Liver (tissue), 9 donors: ENCODE measurements around the gene NFIA. TPM values are rescaled to one million over a fixed set of nuclear protein-coding genes. Genes with fewer than 3 reads are reported as not detected.

Experiments used
- DNase-seq: peaks from one replicate; pipeline ENCODE4 v3.0.0-alpha.2; 2017; ENCODE audit warnings: low spot score
- H3K27ac ChIP-seq, 2 donors: one replicate each; pipeline ENCODE4 v1.7.0; 2013; ENCODE audit warnings: inconsistent platforms in 2 of 2, low read length in 2 of 2, control low read depth in 1 of 2, low read depth in 1 of 2, mild to moderate bottlenecking in 1 of 2
- H3K27me3 ChIP-seq, 4 donors: one replicate each; pipeline versions ENCODE4 v1.6.1 to v1.7.0; 2013; ENCODE audit warnings: low read length in 3 of 4, inconsistent platforms in 1 of 4, mild to moderate bottlenecking in 1 of 4, moderate library complexity in 1 of 4; ENCODE audit not compliant: control insufficient read depth in 4 of 4, insufficient read depth in 4 of 4
- H3K36me3 ChIP-seq, 4 donors: one replicate each; pipeline versions ENCODE4 v1.6.1 to v1.7.0; 2013; ENCODE audit warnings: low read length in 3 of 4, mild to moderate bottlenecking in 3 of 4, low read depth in 1 of 4, moderate library complexity in 1 of 4; ENCODE audit not compliant: control insufficient read depth in 4 of 4, insufficient read depth in 3 of 4
- H3K4me1 ChIP-seq, 4 donors: one replicate each; pipeline versions ENCODE4 v1.6.1 to v1.7.0; 2013; ENCODE audit warnings: low read length in 3 of 4, mild to moderate bottlenecking in 3 of 4, moderate library complexity in 1 of 4; ENCODE audit not compliant: control insufficient read depth in 4 of 4, insufficient read depth in 4 of 4
- H3K4me3 ChIP-seq, 3 donors: one replicate each; pipeline versions ENCODE4 v1.6.1 to v1.7.0; 2013; ENCODE audit warnings: low read length in 3 of 3, control low read depth in 1 of 3, low read depth in 1 of 3, mild to moderate bottlenecking in 1 of 3
- H3K9ac ChIP-seq, 2 donors: one replicate each; pipeline ENCODE4 v1.7.0; 2013; ENCODE audit warnings: low read length in 2 of 2, mild to moderate bottlenecking in 2 of 2, moderate library complexity in 2 of 2, control low read depth in 1 of 2, low read depth in 1 of 2
- H3K9me3 ChIP-seq, 4 donors: one replicate each; pipeline versions ENCODE4 v1.6.1 to v1.7.0; 2013; ENCODE audit warnings: low read length in 3 of 4; ENCODE audit not compliant: control insufficient read depth in 4 of 4
- EGR1 ChIP-seq, 2 donors: IDR thresholded peaks; 2 replicates each; pipeline ENCODE4 v1.6.1; 2016 to 2018; ENCODE audit warnings: antibody characterized with exemption in 2 of 2, low read depth in 2 of 2
- FOXA1 ChIP-seq: IDR thresholded peaks from 2 replicates; pipeline ENCODE4 v1.6.1; 2016; ENCODE audit warnings: antibody characterized with exemption
- FOXA2 ChIP-seq: IDR thresholded peaks from 2 replicates; pipeline ENCODE4 v1.6.1; 2016; ENCODE audit warnings: antibody characterized with exemption
- GABPA ChIP-seq, 2 donors: IDR thresholded peaks in 1 of 2; conservative IDR thresholded peaks in 1 of 2; 2 replicates each; pipeline ENCODE4 v1.6.1; 2016; ENCODE audit warnings: antibody characterized with exemption in 2 of 2, mild to moderate bottlenecking in 1 of 2, moderate library complexity in 1 of 2
- HNF4A ChIP-seq, 2 donors: conservative IDR thresholded peaks; 2 replicates each; pipeline ENCODE4 v1.6.1; 2016; ENCODE audit warnings: antibody characterized with exemption in 2 of 2, mild to moderate bottlenecking in 2 of 2
- HNF4G ChIP-seq: IDR thresholded peaks from 2 replicates; pipeline ENCODE4 v1.6.1; 2016; ENCODE audit warnings: antibody characterized with exemption
- JUND ChIP-seq, 2 donors: IDR thresholded peaks; 2 replicates each; pipeline ENCODE4 v1.6.1; 2016; ENCODE audit warnings: antibody characterized with exemption in 2 of 2
- NR2F2 ChIP-seq: IDR thresholded peaks from 2 replicates; pipeline ENCODE4 v1.6.1; 2016; ENCODE audit warnings: antibody characterized with exemption
- RAD21 ChIP-seq, 2 donors: IDR thresholded peaks; 2 replicates each; pipeline ENCODE4 v1.6.1; 2016; ENCODE audit warnings: antibody characterized with exemption in 2 of 2, mild to moderate bottlenecking in 2 of 2
- RXRA ChIP-seq, 2 donors: IDR thresholded peaks; 2 replicates each; pipeline ENCODE4 v1.6.1; 2017 to 2018; ENCODE audit warnings: antibody characterized with exemption in 2 of 2, mild to moderate bottlenecking in 1 of 2
- SP1 ChIP-seq: IDR thresholded peaks from 2 replicates; pipeline ENCODE4 v1.6.1; 2018; ENCODE audit warnings: antibody characterized with exemption, mild to moderate bottlenecking
- TAF1 ChIP-seq: conservative IDR thresholded peaks from 2 replicates; pipeline ENCODE4 v1.6.1; 2016; ENCODE audit warnings: antibody characterized with exemption, mild to moderate bottlenecking
- YY1 ChIP-seq: IDR thresholded peaks from 2 replicates; pipeline ENCODE4 v1.6.1; 2016; ENCODE audit warnings: antibody characterized with exemption, mild to moderate bottlenecking
- WGBS: extraction: QIAGEN DNeasy Blood & Tissue Kit; methylation state at CpG from one replicate; pipeline ENCODE4 v1.1.7; 2013; 5-methylcytosine and 5-hydroxymethylcytosine counted together
- polyA plus RNA-seq, 2 donors: library from polyadenylated mRNA; stranded (reverse) in 1 of 2; unstranded in 1 of 2; fragments of 200-250 nt in 1 of 2; fragments of >200 nt in 1 of 2; fragmentation: Nextera tagmentation in 1 of 2; extraction: Ambion mirVana in 1 of 2; gene quantifications; one replicate each; pipeline versions ENCODE4 v1.2.1 to v1.2.3, GENCODE V29; 2013 to 2015
- total RNA-seq, 2 donors: library from RNA; depleted of rRNA; stranded (reverse); fragments of >200 nt; gene quantifications; one replicate each; pipeline ENCODE4 v1.2.3, GENCODE V29; 2014
- TF ChIP-seq, protein P1 (sequence below): IDR thresholded peaks from 2 replicates; pipeline ENCODE4 v1.6.1; 2016; ENCODE audit warnings: antibody characterized with exemption, mild to moderate bottlenecking
- TF ChIP-seq, protein P2 (sequence below): IDR thresholded peaks from 2 replicates; pipeline ENCODE4 v1.6.1; 2016; ENCODE audit warnings: antibody characterized with exemption
- TF ChIP-seq, protein P3 (sequence below): IDR thresholded peaks from 2 replicates; pipeline ENCODE4 v1.6.1; 2016; ENCODE audit warnings: antibody characterized with exemption
- TF ChIP-seq, protein P4 (sequence below): IDR thresholded peaks from 2 replicates; pipeline ENCODE4 v1.6.1; 2016; ENCODE audit warnings: antibody characterized with exemption
- TF ChIP-seq, protein P5 (sequence below): fragments of 150-350 bp; IDR thresholded peaks from 2 replicates; pipeline ENCODE4 v1.5.1; 2017; ENCODE audit warnings: improper control_type of control experiment, low read depth, low read length; ENCODE audit not compliant: missing input control
- donor health status: healthy.
- donor health status: healthy.
- donor health status: healthy.
- donor health status: healthy.
- donor health status: healthy.

Gene NFIA
- total and polyA plus RNA-seq, 4 donors, result 6.8 to 53.7 (median 22.2) TPM

DNA sequence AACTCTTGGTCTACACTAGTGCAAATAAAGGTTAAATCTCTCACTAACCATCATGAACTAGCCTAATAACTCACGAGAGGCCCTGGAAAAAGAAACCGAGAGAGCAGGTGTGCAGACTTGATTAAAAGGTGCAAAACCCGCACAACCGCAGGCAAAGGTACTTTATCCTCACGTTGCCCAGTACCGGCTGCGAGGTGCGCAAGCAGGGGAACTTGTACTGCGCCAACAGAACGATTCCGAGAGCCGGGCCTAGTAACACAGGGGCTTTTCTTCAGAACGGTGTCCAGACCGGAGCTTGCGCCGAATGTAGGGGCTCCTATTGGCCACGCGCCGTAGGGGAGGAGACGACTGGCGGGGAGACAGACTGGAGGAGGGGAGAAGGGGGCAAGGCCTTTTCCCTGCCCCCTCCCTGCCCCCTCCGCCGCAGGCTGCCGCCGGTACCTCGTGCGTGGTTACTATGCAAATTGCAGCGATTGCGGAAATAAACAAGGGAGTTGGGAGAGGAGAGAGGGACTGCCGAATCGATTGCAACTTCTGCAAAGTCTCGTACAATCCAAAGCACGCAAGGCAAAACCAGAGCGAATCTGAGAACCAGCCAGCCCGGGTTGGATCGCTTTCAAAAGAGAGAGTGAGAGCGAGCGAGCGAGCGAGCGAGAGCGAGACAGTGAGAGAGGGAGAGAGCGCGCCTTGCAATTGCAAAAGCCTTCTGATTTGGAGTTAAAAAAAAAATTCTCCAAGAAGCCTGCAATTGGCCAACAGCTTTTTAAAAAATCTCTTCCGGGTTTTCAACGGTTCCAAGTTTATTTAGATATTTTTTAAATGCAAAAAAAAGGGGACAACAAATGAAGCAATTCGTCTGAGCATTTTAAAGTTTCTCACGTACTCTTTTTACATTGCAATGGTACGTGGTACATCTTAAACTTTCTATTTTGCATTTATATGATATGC, 5.4 kb upstream of the NFIA start:
- under 1% methylated on average over 49 of the region's 49 CpGs for WGBS

More for the DNA sequence above, 5.4 kb upstream of the NFIA start:
- no peaks in the 10 kb centered on the region for H3K9me3 ChIP-seq
- H3K36me3 ChIP-seq, result no peaks in the 10 kb centered on the region
- peak overlapping the region; percentile 50 to 86 (median 73) for H3K4me3 ChIP-seq
- H3K27me3 ChIP-seq, result no peaks in the 10 kb centered on the region
- TF ChIP-seq, protein P1, sequence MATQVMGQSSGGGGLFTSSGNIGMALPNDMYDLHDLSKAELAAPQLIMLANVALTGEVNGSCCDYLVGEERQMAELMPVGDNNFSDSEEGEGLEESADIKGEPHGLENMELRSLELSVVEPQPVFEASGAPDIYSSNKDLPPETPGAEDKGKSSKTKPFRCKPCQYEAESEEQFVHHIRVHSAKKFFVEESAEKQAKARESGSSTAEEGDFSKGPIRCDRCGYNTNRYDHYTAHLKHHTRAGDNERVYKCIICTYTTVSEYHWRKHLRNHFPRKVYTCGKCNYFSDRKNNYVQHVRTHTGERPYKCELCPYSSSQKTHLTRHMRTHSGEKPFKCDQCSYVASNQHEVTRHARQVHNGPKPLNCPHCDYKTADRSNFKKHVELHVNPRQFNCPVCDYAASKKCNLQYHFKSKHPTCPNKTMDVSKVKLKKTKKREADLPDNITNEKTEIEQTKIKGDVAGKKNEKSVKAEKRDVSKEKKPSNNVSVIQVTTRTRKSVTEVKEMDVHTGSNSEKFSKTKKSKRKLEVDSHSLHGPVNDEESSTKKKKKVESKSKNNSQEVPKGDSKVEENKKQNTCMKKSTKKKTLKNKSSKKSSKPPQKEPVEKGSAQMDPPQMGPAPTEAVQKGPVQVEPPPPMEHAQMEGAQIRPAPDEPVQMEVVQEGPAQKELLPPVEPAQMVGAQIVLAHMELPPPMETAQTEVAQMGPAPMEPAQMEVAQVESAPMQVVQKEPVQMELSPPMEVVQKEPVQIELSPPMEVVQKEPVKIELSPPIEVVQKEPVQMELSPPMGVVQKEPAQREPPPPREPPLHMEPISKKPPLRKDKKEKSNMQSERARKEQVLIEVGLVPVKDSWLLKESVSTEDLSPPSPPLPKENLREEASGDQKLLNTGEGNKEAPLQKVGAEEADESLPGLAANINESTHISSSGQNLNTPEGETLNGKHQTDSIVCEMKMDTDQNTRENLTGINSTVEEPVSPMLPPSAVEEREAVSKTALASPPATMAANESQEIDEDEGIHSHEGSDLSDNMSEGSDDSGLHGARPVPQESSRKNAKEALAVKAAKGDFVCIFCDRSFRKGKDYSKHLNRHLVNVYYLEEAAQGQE, result peak; percentile 59
- TF ChIP-seq RXRA (IDR thresholded peaks at IDR 0.05) (peak; percentile 77 to 79), NR2F2 (peak; percentile 79), EGR1 (IDR thresholded peaks at IDR 0.05; ENCODE audit: low read depth in 2 of 2) (peak in 1 of 2 donors; percentile 37), HNF4A (conservative IDR thresholded peaks at IDR 0.05) (peak; percentile 53 to 59), YY1 (peak; percentile 59), JUND (IDR thresholded peaks at IDR 0.05) (peak in 1 of 2 donors; percentile 12), SP1 (peak; percentile 77), GABPA (IDR thresholded peaks at IDR 0.05 in 1 of 2, conservative IDR thresholded peaks at IDR 0.05 in 1 of 2) (peak in 1 of 2 donors; percentile 64), RAD21 (IDR thresholded peaks at IDR 0.05) (peak; percentile 44 to 66), FOXA1 (no peak), HNF4G (no peak), FOXA2 (no peak), TAF1 (peak; percentile 55)
- TF ChIP-seq, protein P2, sequence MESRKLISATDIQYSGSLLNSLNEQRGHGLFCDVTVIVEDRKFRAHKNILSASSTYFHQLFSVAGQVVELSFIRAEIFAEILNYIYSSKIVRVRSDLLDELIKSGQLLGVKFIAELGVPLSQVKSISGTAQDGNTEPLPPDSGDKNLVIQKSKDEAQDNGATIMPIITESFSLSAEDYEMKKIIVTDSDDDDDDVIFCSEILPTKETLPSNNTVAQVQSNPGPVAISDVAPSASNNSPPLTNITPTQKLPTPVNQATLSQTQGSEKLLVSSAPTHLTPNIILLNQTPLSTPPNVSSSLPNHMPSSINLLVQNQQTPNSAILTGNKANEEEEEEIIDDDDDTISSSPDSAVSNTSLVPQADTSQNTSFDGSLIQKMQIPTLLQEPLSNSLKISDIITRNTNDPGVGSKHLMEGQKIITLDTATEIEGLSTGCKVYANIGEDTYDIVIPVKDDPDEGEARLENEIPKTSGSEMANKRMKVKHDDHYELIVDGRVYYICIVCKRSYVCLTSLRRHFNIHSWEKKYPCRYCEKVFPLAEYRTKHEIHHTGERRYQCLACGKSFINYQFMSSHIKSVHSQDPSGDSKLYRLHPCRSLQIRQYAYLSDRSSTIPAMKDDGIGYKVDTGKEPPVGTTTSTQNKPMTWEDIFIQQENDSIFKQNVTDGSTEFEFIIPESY, result peak; percentile 83
- TF ChIP-seq, protein P3, sequence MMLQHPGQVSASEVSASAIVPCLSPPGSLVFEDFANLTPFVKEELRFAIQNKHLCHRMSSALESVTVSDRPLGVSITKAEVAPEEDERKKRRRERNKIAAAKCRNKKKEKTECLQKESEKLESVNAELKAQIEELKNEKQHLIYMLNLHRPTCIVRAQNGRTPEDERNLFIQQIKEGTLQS, result no peak
- TF ChIP-seq, protein P4, sequence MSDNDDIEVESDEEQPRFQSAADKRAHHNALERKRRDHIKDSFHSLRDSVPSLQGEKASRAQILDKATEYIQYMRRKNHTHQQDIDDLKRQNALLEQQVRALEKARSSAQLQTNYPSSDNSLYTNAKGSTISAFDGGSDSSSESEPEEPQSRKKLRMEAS, result peak; percentile 94
- TF ChIP-seq, protein P5, sequence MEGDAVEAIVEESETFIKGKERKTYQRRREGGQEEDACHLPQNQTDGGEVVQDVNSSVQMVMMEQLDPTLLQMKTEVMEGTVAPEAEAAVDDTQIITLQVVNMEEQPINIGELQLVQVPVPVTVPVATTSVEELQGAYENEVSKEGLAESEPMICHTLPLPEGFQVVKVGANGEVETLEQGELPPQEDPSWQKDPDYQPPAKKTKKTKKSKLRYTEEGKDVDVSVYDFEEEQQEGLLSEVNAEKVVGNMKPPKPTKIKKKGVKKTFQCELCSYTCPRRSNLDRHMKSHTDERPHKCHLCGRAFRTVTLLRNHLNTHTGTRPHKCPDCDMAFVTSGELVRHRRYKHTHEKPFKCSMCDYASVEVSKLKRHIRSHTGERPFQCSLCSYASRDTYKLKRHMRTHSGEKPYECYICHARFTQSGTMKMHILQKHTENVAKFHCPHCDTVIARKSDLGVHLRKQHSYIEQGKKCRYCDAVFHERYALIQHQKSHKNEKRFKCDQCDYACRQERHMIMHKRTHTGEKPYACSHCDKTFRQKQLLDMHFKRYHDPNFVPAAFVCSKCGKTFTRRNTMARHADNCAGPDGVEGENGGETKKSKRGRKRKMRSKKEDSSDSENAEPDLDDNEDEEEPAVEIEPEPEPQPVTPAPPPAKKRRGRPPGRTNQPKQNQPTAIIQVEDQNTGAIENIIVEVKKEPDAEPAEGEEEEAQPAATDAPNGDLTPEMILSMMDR, result no peak
- peaks cover 2 to 46% (median 41%) of the 10 kb centered on the region in 4 donors for H3K4me1 ChIP-seq
- peak overlapping the region; percentile 92 to 97 for H3K27ac ChIP-seq
- H3K9ac ChIP-seq, result peak overlapping the region; percentile 4 to 88
- peak; percentile 86 for DNase-seq
